ENCODE data around the gene PCDH9.

DNA sequence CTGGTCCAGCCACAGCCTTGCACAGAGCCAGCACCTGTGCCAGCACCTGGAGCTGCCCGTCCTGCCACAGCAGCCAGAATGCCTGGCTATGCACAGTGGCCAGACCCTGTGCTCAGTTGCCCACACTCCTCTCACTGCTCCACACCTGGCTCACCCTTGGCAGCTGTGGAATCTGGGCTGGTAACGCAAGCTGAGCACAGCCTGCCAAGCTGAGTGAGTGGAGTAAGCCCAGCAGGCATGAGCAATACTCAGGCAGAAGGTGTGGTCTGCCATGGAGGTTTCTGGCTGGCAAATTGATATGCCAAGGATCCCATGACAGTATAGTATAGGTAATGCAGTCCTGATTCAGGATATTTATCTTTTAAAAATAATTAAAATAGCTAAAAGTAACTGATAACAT is 122.2 kb downstream of the PCDH9 start:
- TF ChIP-seq, protein P1, sequence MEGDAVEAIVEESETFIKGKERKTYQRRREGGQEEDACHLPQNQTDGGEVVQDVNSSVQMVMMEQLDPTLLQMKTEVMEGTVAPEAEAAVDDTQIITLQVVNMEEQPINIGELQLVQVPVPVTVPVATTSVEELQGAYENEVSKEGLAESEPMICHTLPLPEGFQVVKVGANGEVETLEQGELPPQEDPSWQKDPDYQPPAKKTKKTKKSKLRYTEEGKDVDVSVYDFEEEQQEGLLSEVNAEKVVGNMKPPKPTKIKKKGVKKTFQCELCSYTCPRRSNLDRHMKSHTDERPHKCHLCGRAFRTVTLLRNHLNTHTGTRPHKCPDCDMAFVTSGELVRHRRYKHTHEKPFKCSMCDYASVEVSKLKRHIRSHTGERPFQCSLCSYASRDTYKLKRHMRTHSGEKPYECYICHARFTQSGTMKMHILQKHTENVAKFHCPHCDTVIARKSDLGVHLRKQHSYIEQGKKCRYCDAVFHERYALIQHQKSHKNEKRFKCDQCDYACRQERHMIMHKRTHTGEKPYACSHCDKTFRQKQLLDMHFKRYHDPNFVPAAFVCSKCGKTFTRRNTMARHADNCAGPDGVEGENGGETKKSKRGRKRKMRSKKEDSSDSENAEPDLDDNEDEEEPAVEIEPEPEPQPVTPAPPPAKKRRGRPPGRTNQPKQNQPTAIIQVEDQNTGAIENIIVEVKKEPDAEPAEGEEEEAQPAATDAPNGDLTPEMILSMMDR (IDR thresholded peaks at IDR 0.05; ENCODE audit: insufficient read depth, low read length, poor library complexity, severe bottlenecking): no peak
- no peak for TF ChIP-seq EZH2phosphoT487 (conservative IDR thresholded peaks at IDR 0.05; ENCODE audit: low read length)

Data from SU-DHL-6 (cell line).